ENCODE data around the gene TMEM184A.

- TF ChIP-seq CTCF (IDR thresholded peaks at IDR 0.05) (no peak), POLR2A (IDR thresholded peaks at IDR 0.05) (no peak)
These were observed 55.8 kb downstream of the TMEM184A start for GRCh38 chr7:1500064-1500807.

Data from thyroid gland (tissue), 4 donors.